PFSK-1 (cell line): ENCODE results near the gene APH1B.

ENCODE experiments used
- FOXP2 ChIP-seq: optimal IDR thresholded peaks from 2 replicates; pipeline ENCODE3; 2011; ENCODE audit warnings: borderline replicate concordance, control low read depth, inconsistent platforms; ENCODE audit not compliant: insufficient read depth; ENCODE audit errors: extremely low read length, extremely low read depth
- POLR2AphosphoS5 ChIP-seq: IDR thresholded peaks from 2 replicates; pipeline ENCODE4 v1.6.1; 2012; ENCODE audit warnings: low read depth, mild to moderate bottlenecking, control low read depth, low read length, moderate library complexity
- REST ChIP-seq, 2 experiments: IDR thresholded peaks; 2 replicates each; pipeline versions ENCODE4 v1.6.1 to v1.8.0; 2011 to 2012; ENCODE audit warnings: low read depth in 2 of 2, low read length in 2 of 2, control low read depth in 1 of 2, inconsistent platforms in 1 of 2, mild to moderate bottlenecking in 1 of 2, moderate library complexity in 1 of 2; ENCODE audit not compliant: insufficient read depth in 1 of 2
- SIN3A ChIP-seq: IDR thresholded peaks from 2 replicates; pipeline ENCODE4 v1.6.1; 2012; ENCODE audit warnings: mild to moderate bottlenecking, low read length, moderate library complexity, borderline replicate concordance; ENCODE audit not compliant: insufficient read depth
- TAF1 ChIP-seq: IDR thresholded peaks from 2 replicates; pipeline ENCODE4 v1.6.1; 2012; ENCODE audit warnings: low read length, control low read depth, borderline replicate concordance; ENCODE audit not compliant: insufficient read depth

Gene APH1B

GRCh38 chr15:63299943-63300575 is 22.7 kb downstream of the APH1B start:
- no peak for TF ChIP-seq FOXP2
- TF ChIP-seq SIN3A: no peak
- no peak for TF ChIP-seq TAF1
- no peak for TF ChIP-seq POLR2AphosphoS5

GRCh38 chr15:63301088-63301487 is 23.7 kb downstream of the APH1B start:
- TF ChIP-seq SIN3A: no peak
- TF ChIP-seq REST (IDR thresholded peaks at IDR 0.05; ENCODE audit: insufficient read depth in 1 of 2, low read depth in 2 of 2, low read length in 2 of 2): no peak
- TF ChIP-seq POLR2AphosphoS5: no peak
- TF ChIP-seq FOXP2: no peak
- no peak for TF ChIP-seq TAF1

GRCh38 chr15:63305260-63305659 is 27.9 kb downstream of the APH1B start:
- no peak for TF ChIP-seq POLR2AphosphoS5
- TF ChIP-seq REST (IDR thresholded peaks at IDR 0.05; ENCODE audit: insufficient read depth in 1 of 2, low read depth in 2 of 2, low read length in 2 of 2): no peak
- no peak for TF ChIP-seq TAF1
- TF ChIP-seq FOXP2: no peak
- TF ChIP-seq SIN3A: no peak

GRCh38 chr15:63306492-63307073 is 29.2 kb downstream of the APH1B start:
- TF ChIP-seq FOXP2: no peak
- no peak for TF ChIP-seq POLR2AphosphoS5
- no peak for TF ChIP-seq TAF1
- no peak for TF ChIP-seq SIN3A
- no peak for TF ChIP-seq REST (IDR thresholded peaks at IDR 0.05; ENCODE audit: insufficient read depth in 1 of 2, low read depth in 2 of 2, low read length in 2 of 2)

GRCh38 chr15:63308491-63308890 is 31.1 kb downstream of the APH1B start:
- TF ChIP-seq FOXP2: no peak
- TF ChIP-seq SIN3A: no peak
- TF ChIP-seq POLR2AphosphoS5: no peak
- TF ChIP-seq TAF1: no peak
- TF ChIP-seq REST (IDR thresholded peaks at IDR 0.05; ENCODE audit: insufficient read depth in 1 of 2, low read depth in 2 of 2, low read length in 2 of 2): no peak
